Sigmoid colon (tissue), 4 donors: ENCODE data around the gene CCNI2.

Experiments
- CTCF ChIP-seq, 4 experiments: fragments of 450-650 bp in 3 of 4; fragments of 200-600 bp in 1 of 4; IDR thresholded peaks; one replicate each; pipeline ENCODE4 v1.5.1; 2016 to 2019; ENCODE audit warnings: antibody characterized with exemption in 4 of 4, mild to moderate bottlenecking in 3 of 4, moderate library complexity in 2 of 4
- EP300 ChIP-seq, 4 donors: sonication (generic); formaldehyde crosslinking; IDR thresholded peaks; one replicate each; pipeline ENCODE4 v1.6.1; 2017; ENCODE audit warnings: antibody characterized with exemption in 4 of 4
- POLR2A ChIP-seq, 2 donors: fragments of 450-650 bp; IDR thresholded peaks; one replicate each; pipeline ENCODE4 v1.6.1; 2016; ENCODE audit warnings: antibody characterized with exemption in 2 of 2, mild to moderate bottlenecking in 2 of 2, moderate library complexity in 2 of 2

- TF ChIP-seq POLR2A (IDR thresholded peaks at IDR 0.05) (no peak), CTCF (IDR thresholded peaks at IDR 0.05) (no peak), EP300 (IDR thresholded peaks at IDR 0.05) (no peak)
Observed at GRCh38 chr5:132797651-132798050, 50.4 kb downstream of the CCNI2 start.
